Mesodermal cell (in vitro differentiated cells): ENCODE measurements around the gene ZBTB44.
"Not testable (repeated sequence)": the region's sequence is repeated elsewhere in the genome, so short reads cannot be mapped to it uniquely, and the experiment has no call there.

Experiments used
- H3K27ac ChIP-seq: 2 replicates; pipeline ENCODE4 v1.7.0; 2013; ENCODE audit warnings: mild to moderate bottlenecking, low read depth, low read length, moderate library complexity; ENCODE audit not compliant: severe bottlenecking
- H3K36me3 ChIP-seq: 2 replicates; pipeline ENCODE4 v1.7.1; 2013; ENCODE audit warnings: mild to moderate bottlenecking, low read length, moderate library complexity; ENCODE audit not compliant: control insufficient read depth, insufficient read depth
- H3K4me1 ChIP-seq: one replicate; pipeline ENCODE4 v1.7.1; 2013; ENCODE audit warnings: mild to moderate bottlenecking, low read length; ENCODE audit not compliant: insufficient read depth, control insufficient read depth, poor library complexity, severe bottlenecking
- H3K4me3 ChIP-seq: 2 replicates; pipeline ENCODE4 v1.7.0; 2013; ENCODE audit warnings: low read length, control low read depth, mild to moderate bottlenecking; ENCODE audit not compliant: insufficient read depth, poor library complexity, severe bottlenecking; ENCODE audit errors: extremely low read depth
- H3K9me3 ChIP-seq: 2 replicates; pipeline ENCODE4 v1.7.1; 2013; ENCODE audit warnings: mild to moderate bottlenecking, low read length, moderate library complexity; ENCODE audit not compliant: control insufficient read depth
- WGBS, 2 experiments: methylation state at CpG; one replicate each; pipeline ENCODE4 v1.1.5; 2013; ENCODE audit warnings: missing lambda C conversion rate in 2 of 2; ENCODE audit not compliant: insufficient coverage in 2 of 2; 5-methylcytosine and 5-hydroxymethylcytosine counted together

Gene ZBTB44

GRCh38 chr11:130249371-130249770 is 65.3 kb downstream of the ZBTB44 start:
- Histone ChIP-seq H3K4me3 (no peak overlapping the region), H3K9me3 (no peaks in the 10 kb centered on the region), H3K36me3 (peaks cover 8% of the 10 kb centered on the region), H3K4me1 (no peaks in the 10 kb centered on the region), H3K27ac (no peak overlapping the region)
- 91 to 92% methylated on average over 4 to 5 of the region's 5 CpGs for WGBS, 2 experiments

GRCh38 chr11:130247319-130247718 is 67.4 kb downstream of the ZBTB44 start:
- no peak overlapping the region for H3K4me3 ChIP-seq
- no peaks in the 10 kb centered on the region for H3K4me1 ChIP-seq
- 100% methylated on average over 2 of the region's 2 CpGs; no CpG with 5 or more reads in 1 of the 2 experiments for WGBS, 2 experiments
- no peak overlapping the region for H3K27ac ChIP-seq
- no peaks in the 10 kb centered on the region for H3K9me3 ChIP-seq
- H3K36me3 ChIP-seq, result peaks cover 8% of the 10 kb centered on the region

GRCh38 chr11:130246738-130247137 is 68.0 kb downstream of the ZBTB44 start:
- H3K4me3 ChIP-seq, result no peak overlapping the region
- no peak overlapping the region for H3K27ac ChIP-seq
- H3K36me3 ChIP-seq, result peaks cover 8% of the 10 kb centered on the region
- H3K4me1 ChIP-seq, result no peaks in the 10 kb centered on the region
- no peaks in the 10 kb centered on the region for H3K9me3 ChIP-seq
- 92% methylated on average over 2 of the region's 3 CpGs; no CpG with 5 or more reads in 1 of the 2 experiments for WGBS, 2 experiments

- Histone ChIP-seq H3K36me3 (peaks cover 8% of the 10 kb centered on the region), H3K9me3 (no peaks in the 10 kb centered on the region), H3K4me3 (no peak overlapping the region), H3K27ac (no peak overlapping the region), H3K4me1 (no peaks in the 10 kb centered on the region)
- WGBS, 2 experiments, result 100% methylated on average over 1 of the region's 1 CpG; no CpG with 5 or more reads in 1 of the 2 experiments
Measured at GRCh38 chr11:130246270-130246669, 68.4 kb downstream of the ZBTB44 start.

GRCh38 chr11:130245375-130245774 is 69.3 kb downstream of the ZBTB44 start:
- not testable (repeated sequence) for H3K4me1 ChIP-seq, H3K4me3 ChIP-seq, H3K36me3 ChIP-seq, H3K27ac ChIP-seq, H3K9me3 ChIP-seq
- WGBS, 2 experiments, result 94 to 98% methylated on average over 5 to 6 of the region's 6 CpGs

- no peaks in the 10 kb centered on the region for H3K4me1 ChIP-seq
- no peak overlapping the region for H3K4me3 ChIP-seq
- 100% methylated on average over 1 of the region's 3 CpGs; no CpG with 5 or more reads in 1 of the 2 experiments for WGBS, 2 experiments
- peaks cover 5% of the 10 kb centered on the region for H3K36me3 ChIP-seq
- no peaks in the 10 kb centered on the region for H3K9me3 ChIP-seq
- H3K27ac ChIP-seq, result no peak overlapping the region
Measured at GRCh38 chr11:130244848-130245247, 69.9 kb downstream of the ZBTB44 start.

GRCh38 chr11:130243816-130244215 is 70.9 kb downstream of the ZBTB44 start:
- Histone ChIP-seq H3K27ac (no peak overlapping the region), H3K4me3 (no peak overlapping the region), H3K9me3 (no peaks in the 10 kb centered on the region), H3K4me1 (no peaks in the 10 kb centered on the region), H3K36me3 (peaks cover 5% of the 10 kb centered on the region)
- 100% methylated on average over 2 of the region's 2 CpGs for WGBS, 2 experiments

- H3K4me1 ChIP-seq, result no peaks in the 10 kb centered on the region
- H3K9me3 ChIP-seq, result no peaks in the 10 kb centered on the region
- H3K27ac ChIP-seq, result no peak overlapping the region
- WGBS, 2 experiments, result no CpG with 5 or more reads among the region's 2 CpGs
- no peak overlapping the region for H3K4me3 ChIP-seq
- H3K36me3 ChIP-seq, result peaks cover 5% of the 10 kb centered on the region
Measured at GRCh38 chr11:130241713-130242112, 73.0 kb downstream of the ZBTB44 start.

- 100% methylated on average over 1 of the region's 6 CpGs for WGBS, 2 experiments
Measured at GRCh38 chr11:130237282-130238006, 77.3 kb downstream of the ZBTB44 start.

GRCh38 chr11:130234315-130234714 is 80.4 kb downstream of the ZBTB44 start:
- H3K36me3 ChIP-seq, result peaks cover 5% of the 10 kb centered on the region
- H3K27ac ChIP-seq, result no peak overlapping the region
- H3K9me3 ChIP-seq, result no peaks in the 10 kb centered on the region
- H3K4me3 ChIP-seq, result no peak overlapping the region
- no peaks in the 10 kb centered on the region for H3K4me1 ChIP-seq

More at GRCh38 chr11:130237282-130238006, 77.3 kb downstream of the ZBTB44 start:
- Histone ChIP-seq H3K9me3 (no peaks in the 10 kb centered on the region), H3K4me1 (no peaks in the 10 kb centered on the region), H3K4me3 (no peak overlapping the region), H3K36me3 (peaks cover 5% of the 10 kb centered on the region), H3K27ac (no peak overlapping the region)

GRCh38 chr11:130233888-130234287 is 80.8 kb downstream of the ZBTB44 start:
- no CpG with 5 or more reads among the region's 3 CpGs for WGBS, 2 experiments
- not testable (repeated sequence) for H3K9me3 ChIP-seq, H3K36me3 ChIP-seq, H3K27ac ChIP-seq, H3K4me1 ChIP-seq, H3K4me3 ChIP-seq
